ENCODE measurements around the gene MAMLD1. TPM values are rescaled to one million over a fixed set of nuclear protein-coding genes. Genes with fewer than 3 reads are reported as not detected.
A peak's percentile ranks its signal among the peaks of the same experiment; 100 is the strongest.

Gene MAMLD1
- total RNA-seq, 1 experiment from 2014 or later = 3.2 TPM

DNA sequence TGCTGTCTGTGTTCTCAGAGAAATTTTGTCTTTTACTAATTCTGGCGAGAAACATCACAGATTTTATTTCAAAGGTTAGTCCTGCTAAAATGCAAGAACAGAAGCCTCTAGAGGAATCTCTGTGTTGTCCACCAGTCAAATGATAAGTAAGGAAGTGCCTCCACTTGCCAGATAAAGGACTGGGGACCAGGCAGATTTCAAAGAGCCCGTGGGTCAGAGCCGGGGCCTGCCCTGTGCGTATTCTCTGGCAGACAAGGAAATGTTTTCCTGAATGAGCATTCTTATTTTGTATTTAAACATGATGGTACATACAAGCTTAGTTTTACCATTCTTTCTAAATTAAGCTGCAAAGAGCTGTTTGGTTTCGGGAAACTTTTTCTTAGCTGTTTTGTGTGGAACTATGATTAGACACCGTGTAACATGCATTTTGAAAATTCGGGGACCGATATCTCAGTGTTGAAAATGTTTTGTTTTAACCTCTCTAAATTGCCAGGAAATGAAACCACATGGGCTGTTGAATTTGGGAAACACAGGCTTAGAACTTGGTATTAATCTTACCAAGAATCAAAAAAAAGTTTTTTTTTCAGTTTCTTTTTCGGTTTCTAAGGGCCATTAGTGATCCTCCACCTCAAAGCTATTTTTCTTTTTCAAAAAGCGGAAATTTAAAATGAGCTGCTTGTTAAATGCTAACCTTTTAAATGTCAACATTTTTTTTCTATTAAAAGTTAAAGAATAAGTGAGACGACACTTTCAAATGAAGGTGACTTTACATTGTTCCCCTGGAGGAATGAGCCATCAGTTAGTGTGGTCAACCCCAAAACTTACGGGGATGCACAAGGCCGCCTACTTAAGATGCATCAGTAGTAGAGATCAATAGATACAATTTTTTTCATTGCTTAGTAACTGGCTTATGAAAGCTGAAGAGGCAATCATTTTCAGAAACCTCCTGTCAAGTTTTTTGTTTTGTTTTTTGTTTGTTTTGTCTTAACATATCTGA, 115.7 kb downstream of the MAMLD1 start:
- no TSS peak for BruUV-seq (replicated peaks)
- Histone ChIP-seq H3K4me3 (ENCODE audit: low read depth, low read length, poor library complexity, severe bottlenecking) (no peak overlapping the region), H3K36me3 (ENCODE audit: insufficient read depth, low read length, poor library complexity, severe bottlenecking) (no peaks in the 10 kb centered on the region), H3K27ac (ENCODE audit: low read depth, low read length, poor library complexity, severe bottlenecking) (no peak overlapping the region), H3K4me1 (ENCODE audit: insufficient read depth, low read length, poor library complexity, severe bottlenecking) (no peaks in the 10 kb centered on the region), H3K9me3 (ENCODE audit: low read depth, low read length, poor library complexity, severe bottlenecking) (no peaks in the 10 kb centered on the region), H3K27me3 (replicated peaks; ENCODE audit: insufficient read depth, low read depth, low read length, poor library complexity) (no peaks in the 10 kb centered on the region)
- intact Hi-C loops (cut with micrococcal nuclease; ENCODE audit: unreplicated experiment) = no loop called here
- TF ChIP-seq CTCF (conservative IDR thresholded peaks at IDR 0.05; ENCODE audit: low read depth, low read length) (no peak), EZH2 (IDR thresholded peaks at IDR 0.05; ENCODE audit: borderline replicate concordance, low read depth, low read length, poor library complexity, severe bottlenecking) (no peak)
- no peak for DNase-seq (ENCODE audit: low spot score)
- ChIA-PET CTCF (no interaction called here), POLR2A (ENCODE audit: low non-redundant PET) (no interaction called here)

DNA sequence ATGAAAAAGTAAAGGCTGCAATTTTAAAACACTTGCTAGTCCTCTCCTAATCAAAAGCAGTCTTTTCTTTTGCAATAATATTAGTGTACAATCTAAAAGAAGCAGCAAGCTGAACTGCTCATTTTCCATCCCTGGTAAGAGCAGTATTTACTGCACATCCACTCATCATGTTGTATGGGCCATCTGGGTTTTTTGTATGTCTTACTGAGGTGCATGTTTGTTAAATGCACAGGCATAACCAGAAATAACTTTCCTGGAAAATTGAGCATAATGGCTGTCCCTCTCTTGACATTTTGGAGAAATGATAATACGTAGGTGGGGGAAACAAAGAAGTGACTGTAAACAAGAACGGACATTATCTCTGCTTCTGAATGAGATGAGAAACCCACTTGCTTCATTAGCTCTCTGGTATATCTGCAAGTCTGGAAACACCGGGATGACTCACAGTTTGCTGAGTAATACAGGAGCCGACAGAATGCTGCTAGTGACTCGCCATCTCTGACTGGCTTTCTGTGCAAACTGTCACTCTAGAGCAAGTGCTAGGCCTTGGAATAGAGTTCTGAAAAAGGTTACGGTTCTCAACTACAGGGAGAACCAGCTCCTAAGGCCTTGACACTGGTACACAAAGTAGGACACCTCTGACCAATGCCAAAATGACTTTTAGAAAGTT, 119.6 kb downstream of the MAMLD1 start:
- Histone ChIP-seq H3K4me1 (ENCODE audit: insufficient read depth, low read length, poor library complexity, severe bottlenecking) (no peaks in the 10 kb centered on the region), H3K4me3 (ENCODE audit: low read depth, low read length, poor library complexity, severe bottlenecking) (no peak overlapping the region), H3K36me3 (ENCODE audit: insufficient read depth, low read length, poor library complexity, severe bottlenecking) (no peaks in the 10 kb centered on the region), H3K27me3 (replicated peaks; ENCODE audit: insufficient read depth, low read depth, low read length, poor library complexity) (no peaks in the 10 kb centered on the region), H3K27ac (ENCODE audit: low read depth, low read length, poor library complexity, severe bottlenecking) (no peak overlapping the region), H3K9me3 (ENCODE audit: low read depth, low read length, poor library complexity, severe bottlenecking) (no peaks in the 10 kb centered on the region)
- intact Hi-C loops (cut with micrococcal nuclease; ENCODE audit: unreplicated experiment) = no loop called here
- no TSS peak for BruUV-seq (replicated peaks)
- no peak for TF ChIP-seq CTCF (conservative IDR thresholded peaks at IDR 0.05; ENCODE audit: low read depth, low read length)
- no peak for TF ChIP-seq EZH2 (IDR thresholded peaks at IDR 0.05; ENCODE audit: borderline replicate concordance, low read depth, low read length, poor library complexity, severe bottlenecking)
- ChIA-PET CTCF (no interaction called here), POLR2A (ENCODE audit: low non-redundant PET) (no interaction called here)
- peak; percentile 11 for DNase-seq (ENCODE audit: low spot score)

DNA sequence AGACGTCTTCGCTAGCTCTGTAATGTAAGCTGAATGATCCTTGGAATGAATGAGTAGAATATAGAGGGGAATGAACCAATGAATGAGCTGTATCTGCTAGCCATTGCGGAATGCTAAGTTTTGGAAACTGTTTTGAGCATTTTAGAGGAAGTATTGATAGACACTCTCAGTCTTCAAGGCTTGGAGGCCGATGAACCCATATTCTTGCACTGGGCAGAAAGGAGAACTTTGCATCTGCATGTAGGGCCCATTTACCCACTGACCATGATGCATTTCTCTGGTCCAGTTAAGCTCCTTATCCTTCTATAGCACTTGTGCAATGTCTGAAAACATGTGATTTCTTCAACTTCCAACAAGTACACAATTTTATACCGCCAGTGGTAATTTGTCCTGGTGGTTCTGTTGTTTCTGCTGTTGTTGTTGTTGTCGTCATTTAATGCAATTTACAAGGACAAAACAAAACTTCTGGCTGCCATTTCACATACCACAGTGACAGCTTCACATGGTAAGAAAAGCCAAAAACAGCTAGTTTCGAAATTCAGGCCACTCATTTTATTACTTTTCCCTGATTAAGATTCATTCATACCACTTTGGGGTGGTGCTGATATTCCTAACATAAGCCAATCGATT, 120.4 kb downstream of the MAMLD1 start:
- POLR2A ChIA-PET (ENCODE audit: low non-redundant PET) = no interaction called here
- Histone ChIP-seq H3K27ac (ENCODE audit: low read depth, low read length, poor library complexity, severe bottlenecking) (no peak overlapping the region), H3K36me3 (ENCODE audit: insufficient read depth, low read length, poor library complexity, severe bottlenecking) (no peaks in the 10 kb centered on the region), H3K27me3 (replicated peaks; ENCODE audit: insufficient read depth, low read depth, low read length, poor library complexity) (no peaks in the 10 kb centered on the region), H3K4me1 (ENCODE audit: insufficient read depth, low read length, poor library complexity, severe bottlenecking) (no peaks in the 10 kb centered on the region), H3K4me3 (ENCODE audit: low read depth, low read length, poor library complexity, severe bottlenecking) (no peak overlapping the region), H3K9me3 (ENCODE audit: low read depth, low read length, poor library complexity, severe bottlenecking) (no peaks in the 10 kb centered on the region)
- intact Hi-C loops (cut with micrococcal nuclease; ENCODE audit: unreplicated experiment) = no loop called here
- DNase-seq (ENCODE audit: low spot score) = no peak
- CTCF ChIA-PET = no interaction called here
- no TSS peak for BruUV-seq (replicated peaks)
- TF ChIP-seq EZH2 (IDR thresholded peaks at IDR 0.05; ENCODE audit: borderline replicate concordance, low read depth, low read length, poor library complexity, severe bottlenecking) = no peak
